ENCODE measurements around the gene NSUN4.

DNA sequence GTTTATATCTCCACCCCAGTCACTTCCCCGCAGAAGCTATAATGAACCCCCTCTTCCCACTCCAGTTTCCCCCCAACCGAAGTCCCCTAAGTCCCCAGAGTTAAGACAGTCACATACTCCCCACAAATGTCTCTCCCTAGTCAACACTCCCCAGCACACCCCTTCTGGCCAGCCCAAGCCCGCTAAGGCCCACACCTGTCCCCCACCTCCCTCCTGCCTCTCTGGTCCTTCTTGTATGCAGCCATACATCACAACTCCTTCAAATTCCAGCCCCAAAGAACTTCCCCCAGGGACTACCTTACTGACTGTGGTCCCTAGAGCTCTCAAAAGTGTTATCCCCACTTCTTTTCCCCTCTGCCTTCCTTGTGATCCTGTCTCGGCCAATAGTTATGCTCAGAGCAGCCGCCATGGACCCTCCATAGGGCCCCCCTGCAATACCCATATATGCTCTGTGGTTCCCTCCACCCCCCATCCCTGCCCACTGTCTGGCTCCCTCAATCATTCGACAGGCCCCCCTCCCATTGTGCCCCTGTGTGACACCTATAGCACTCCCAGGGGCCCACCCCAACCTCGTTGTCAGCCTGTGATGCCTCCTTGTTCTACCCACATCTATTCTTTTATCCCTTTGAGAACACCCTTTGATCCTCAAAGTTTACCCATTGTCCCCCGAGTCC lies 2.2 kb downstream of the NSUN4 start:
- TF ChIP-seq, protein P1, sequence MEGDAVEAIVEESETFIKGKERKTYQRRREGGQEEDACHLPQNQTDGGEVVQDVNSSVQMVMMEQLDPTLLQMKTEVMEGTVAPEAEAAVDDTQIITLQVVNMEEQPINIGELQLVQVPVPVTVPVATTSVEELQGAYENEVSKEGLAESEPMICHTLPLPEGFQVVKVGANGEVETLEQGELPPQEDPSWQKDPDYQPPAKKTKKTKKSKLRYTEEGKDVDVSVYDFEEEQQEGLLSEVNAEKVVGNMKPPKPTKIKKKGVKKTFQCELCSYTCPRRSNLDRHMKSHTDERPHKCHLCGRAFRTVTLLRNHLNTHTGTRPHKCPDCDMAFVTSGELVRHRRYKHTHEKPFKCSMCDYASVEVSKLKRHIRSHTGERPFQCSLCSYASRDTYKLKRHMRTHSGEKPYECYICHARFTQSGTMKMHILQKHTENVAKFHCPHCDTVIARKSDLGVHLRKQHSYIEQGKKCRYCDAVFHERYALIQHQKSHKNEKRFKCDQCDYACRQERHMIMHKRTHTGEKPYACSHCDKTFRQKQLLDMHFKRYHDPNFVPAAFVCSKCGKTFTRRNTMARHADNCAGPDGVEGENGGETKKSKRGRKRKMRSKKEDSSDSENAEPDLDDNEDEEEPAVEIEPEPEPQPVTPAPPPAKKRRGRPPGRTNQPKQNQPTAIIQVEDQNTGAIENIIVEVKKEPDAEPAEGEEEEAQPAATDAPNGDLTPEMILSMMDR (conservative IDR thresholded peaks at IDR 0.05; ENCODE audit: low read length), result no peak
- TF ChIP-seq EZH2phosphoT487 (IDR thresholded peaks at IDR 0.05; ENCODE audit: borderline replicate concordance), result no peak

All from Loucy (cell line).